Measurements from ENCODE around the gene KIF20A. TPM values are rescaled to one million over a fixed set of nuclear protein-coding genes. Genes with fewer than 3 reads are reported as not detected.

Gene KIF20A
- total RNA-seq (10 to 100 TPM in 1 of 2 donors, 1 to 10 TPM in 1; 1.6 to 12.1 TPM), polyA plus RNA-seq (ENCODE audit: insufficient read length in 6 of 6) (100 to 1,000 TPM in 1 of 6 donors, 10 to 100 TPM in 5; 33.7 to 106 (median 49.6) TPM)
- long read RNA-seq, donor 1, transcript KIF20A-201 (19 exons, 3,201 nt): major isoform, 6 of 142 reads
- long read RNA-seq, donor 1, partial matches to known transcripts: 127 of 142 reads
- long read RNA-seq, donor 1, other reads (novel, unspliced or antisense): 8 of 142 reads
- long read RNA-seq, donor 2, partial matches to known transcripts: 25 of 35 reads
- long read RNA-seq, donor 2, other reads (novel, unspliced or antisense): 6 of 35 reads
- long read RNA-seq, donor 3, transcript KIF20A-201 (19 exons, 3,201 nt): major isoform, 14 of 35 reads
- long read RNA-seq, donor 3, partial matches to known transcripts: 7 of 35 reads
- long read RNA-seq, donor 3, other reads (novel, unspliced or antisense): 14 of 35 reads
- long read RNA-seq, donor 4, partial matches to known transcripts: 1 of 4 reads
- long read RNA-seq, donor 4, other reads (novel, unspliced or antisense): 1 of 4 reads
- long read RNA-seq, donor 5, transcript KIF20A-201 (19 exons, 3,201 nt): major isoform, 5 of 106 reads
- long read RNA-seq, donor 5, partial matches to known transcripts: 87 of 106 reads
- long read RNA-seq, donor 5, other reads (novel, unspliced or antisense): 13 of 106 reads
- long read RNA-seq, donor 6, transcript KIF20A-201 (19 exons, 3,201 nt): major isoform, 13 of 124 reads
- long read RNA-seq, donor 6, partial matches to known transcripts: 110 of 124 reads
- long read RNA-seq, donor 6, other reads (novel, unspliced or antisense): 0 of 124 reads
- long read RNA-seq, donor 7, partial matches to known transcripts: 44 of 47 reads
- long read RNA-seq, donor 7, other reads (novel, unspliced or antisense): 0 of 47 reads
- long read RNA-seq, donor 8, transcript KIF20A-201 (19 exons, 3,201 nt): major isoform, 6 of 97 reads
- long read RNA-seq, donor 8, partial matches to known transcripts: 91 of 97 reads
- long read RNA-seq, donor 8, other reads (novel, unspliced or antisense): 0 of 97 reads
- long read RNA-seq, donor 9: 0 reads
- long read RNA-seq, donor 10: 0 reads
- long read RNA-seq, donor 11, partial matches to known transcripts: 72 of 74 reads
- long read RNA-seq, donor 11, other reads (novel, unspliced or antisense): 0 of 74 reads
- long read RNA-seq, donor 12, partial matches to known transcripts: 55 of 58 reads
- long read RNA-seq, donor 12, other reads (novel, unspliced or antisense): 0 of 58 reads

DNA sequence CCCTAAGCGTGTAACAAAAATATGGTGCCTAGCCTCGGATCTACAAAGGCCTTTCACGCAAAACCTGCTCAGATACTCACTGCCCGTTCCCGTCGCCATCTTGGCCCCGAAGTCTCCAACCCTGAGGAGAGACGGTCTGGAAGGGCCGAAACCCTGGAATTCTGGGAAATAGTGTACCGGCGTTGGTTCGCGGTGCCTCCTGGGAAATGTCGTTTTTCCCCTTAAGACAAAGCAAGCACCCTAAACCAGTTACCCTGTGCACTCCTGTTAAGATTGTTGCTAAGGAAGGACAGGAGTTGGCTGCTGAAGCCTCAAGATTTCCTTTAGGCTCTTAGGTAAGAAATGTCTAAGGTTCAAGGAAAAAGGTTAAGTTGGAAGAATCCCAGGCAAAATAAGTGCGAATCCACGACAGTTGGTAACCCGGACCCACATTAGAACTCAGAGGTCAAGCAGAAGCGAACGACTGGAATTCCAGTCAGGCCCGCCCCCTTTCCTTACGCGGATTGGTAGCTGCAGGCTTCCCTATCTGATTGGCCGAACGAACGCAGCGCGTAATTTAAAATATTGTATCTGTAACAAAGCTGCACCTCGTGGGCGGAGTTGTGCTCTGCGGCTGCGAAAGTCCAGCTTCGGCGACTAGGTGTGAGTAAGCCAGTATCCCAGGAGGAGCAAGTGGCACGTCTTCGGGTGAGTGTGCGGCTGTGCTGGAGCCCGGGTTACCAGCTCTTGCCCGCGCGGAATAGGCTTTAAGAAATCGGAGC lies at the start of gene KIF20A, which contains the start of gene BRD8:
TSS of gene KIF20A (plus strand) at position 597 of the 761 bp plus-strand sequence. CDS start 569 bp downstream, outside the sequence.
TSS of gene BRD8 (minus strand) at position 115 of the 761 bp plus-strand sequence. CDS start at position 99, 16 bp downstream.
- H3K27me3 ChIP-seq: no peaks in the 10 kb centered on the region
- H3K4me1 ChIP-seq: peaks cover 15 to 28% of the 10 kb centered on the region in 2 donors
- peak within 1 kb of the TSS; percentile 82 to 88 for H3K4me3 ChIP-seq
- peak; percentile 87 to 97 (median 96) for DNase-seq
- peaks cover 0 to 43% of the 10 kb centered on the region in 2 donors for H3K36me3 ChIP-seq
- H3K27ac ChIP-seq: peak within 1 kb of the TSS; percentile 87 to 90
- ATAC-seq: peak; percentile 96
- TF ChIP-seq, protein P1, sequence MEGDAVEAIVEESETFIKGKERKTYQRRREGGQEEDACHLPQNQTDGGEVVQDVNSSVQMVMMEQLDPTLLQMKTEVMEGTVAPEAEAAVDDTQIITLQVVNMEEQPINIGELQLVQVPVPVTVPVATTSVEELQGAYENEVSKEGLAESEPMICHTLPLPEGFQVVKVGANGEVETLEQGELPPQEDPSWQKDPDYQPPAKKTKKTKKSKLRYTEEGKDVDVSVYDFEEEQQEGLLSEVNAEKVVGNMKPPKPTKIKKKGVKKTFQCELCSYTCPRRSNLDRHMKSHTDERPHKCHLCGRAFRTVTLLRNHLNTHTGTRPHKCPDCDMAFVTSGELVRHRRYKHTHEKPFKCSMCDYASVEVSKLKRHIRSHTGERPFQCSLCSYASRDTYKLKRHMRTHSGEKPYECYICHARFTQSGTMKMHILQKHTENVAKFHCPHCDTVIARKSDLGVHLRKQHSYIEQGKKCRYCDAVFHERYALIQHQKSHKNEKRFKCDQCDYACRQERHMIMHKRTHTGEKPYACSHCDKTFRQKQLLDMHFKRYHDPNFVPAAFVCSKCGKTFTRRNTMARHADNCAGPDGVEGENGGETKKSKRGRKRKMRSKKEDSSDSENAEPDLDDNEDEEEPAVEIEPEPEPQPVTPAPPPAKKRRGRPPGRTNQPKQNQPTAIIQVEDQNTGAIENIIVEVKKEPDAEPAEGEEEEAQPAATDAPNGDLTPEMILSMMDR (IDR thresholded peaks at IDR 0.05): no peak
- H3K9me3 ChIP-seq: no peaks in the 10 kb centered on the region
- intact Hi-C loops (cut with DNase I): no loop called here

DNA sequence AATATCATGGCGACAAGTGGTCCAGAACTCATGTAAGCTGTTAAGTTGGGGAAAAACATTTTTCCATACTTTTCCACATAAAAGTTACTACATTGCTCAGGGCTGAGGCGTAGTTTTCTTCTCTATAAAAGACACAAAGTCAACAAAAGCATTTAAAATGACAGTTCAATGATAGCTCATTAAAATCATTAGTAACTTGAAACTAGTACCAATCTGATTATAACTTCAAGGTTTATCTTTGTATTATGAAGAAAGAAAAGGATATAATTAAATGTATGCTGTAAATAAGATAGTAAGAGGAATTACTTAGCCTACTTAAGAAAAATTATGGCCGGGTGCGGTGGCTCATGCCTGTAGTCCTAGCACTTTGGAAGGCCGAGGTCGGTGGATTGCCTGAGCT lies 49.6 kb upstream of the KIF20A start:
- H3K27ac ChIP-seq: no peak overlapping the region
- TF ChIP-seq, protein P1 (IDR thresholded peaks at IDR 0.05): no peak
- no peak overlapping the region for H3K4me3 ChIP-seq
- DNase-seq (no peak), ATAC-seq (no peak)
- H3K4me1 ChIP-seq: peaks cover 0 to 7% of the 10 kb centered on the region in 2 donors
- peaks cover 0 to 16% of the 10 kb centered on the region in 2 donors for H3K27me3 ChIP-seq
- no peaks in the 10 kb centered on the region for H3K36me3 ChIP-seq
- no peaks in the 10 kb centered on the region for H3K9me3 ChIP-seq
- intact Hi-C loops (cut with DNase I): no loop called here

DNA sequence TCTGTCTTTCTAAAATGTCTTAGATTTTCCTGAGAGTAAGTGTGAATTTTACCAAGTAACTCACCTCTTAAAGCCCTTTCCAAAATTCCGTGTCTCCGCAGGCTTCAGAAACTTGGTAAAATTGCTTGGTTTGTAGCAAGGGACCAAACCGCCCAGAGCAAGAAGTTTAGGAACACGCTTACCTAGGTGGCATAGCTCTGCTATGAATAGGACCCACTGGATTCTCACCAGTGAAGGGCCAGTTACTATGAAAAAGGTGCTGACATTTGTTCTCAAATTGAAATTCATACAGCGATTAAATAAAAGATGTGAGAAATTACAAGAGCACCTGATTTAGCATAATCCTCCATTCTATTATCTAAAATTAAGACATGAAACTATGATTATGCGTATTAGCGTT lies 46.4 kb upstream of the KIF20A start:
- DNase-seq (no peak), ATAC-seq (no peak)
- peaks cover 0 to 7% of the 10 kb centered on the region in 2 donors for H3K4me1 ChIP-seq
- TF ChIP-seq, protein P1 (IDR thresholded peaks at IDR 0.05): no peak
- H3K4me3 ChIP-seq: no peak overlapping the region
- H3K27me3 ChIP-seq: peaks cover 0 to 16% of the 10 kb centered on the region in 2 donors
- H3K9me3 ChIP-seq: no peaks in the 10 kb centered on the region
- no peaks in the 10 kb centered on the region for H3K36me3 ChIP-seq
- no peak overlapping the region for H3K27ac ChIP-seq
- intact Hi-C loops (cut with DNase I): loop anchor here in 1 of 2 donors (10.0 kb wide), 1 partner anchor 48 kb away; the partner anchor contains the start of gene WNT8A

DNA sequence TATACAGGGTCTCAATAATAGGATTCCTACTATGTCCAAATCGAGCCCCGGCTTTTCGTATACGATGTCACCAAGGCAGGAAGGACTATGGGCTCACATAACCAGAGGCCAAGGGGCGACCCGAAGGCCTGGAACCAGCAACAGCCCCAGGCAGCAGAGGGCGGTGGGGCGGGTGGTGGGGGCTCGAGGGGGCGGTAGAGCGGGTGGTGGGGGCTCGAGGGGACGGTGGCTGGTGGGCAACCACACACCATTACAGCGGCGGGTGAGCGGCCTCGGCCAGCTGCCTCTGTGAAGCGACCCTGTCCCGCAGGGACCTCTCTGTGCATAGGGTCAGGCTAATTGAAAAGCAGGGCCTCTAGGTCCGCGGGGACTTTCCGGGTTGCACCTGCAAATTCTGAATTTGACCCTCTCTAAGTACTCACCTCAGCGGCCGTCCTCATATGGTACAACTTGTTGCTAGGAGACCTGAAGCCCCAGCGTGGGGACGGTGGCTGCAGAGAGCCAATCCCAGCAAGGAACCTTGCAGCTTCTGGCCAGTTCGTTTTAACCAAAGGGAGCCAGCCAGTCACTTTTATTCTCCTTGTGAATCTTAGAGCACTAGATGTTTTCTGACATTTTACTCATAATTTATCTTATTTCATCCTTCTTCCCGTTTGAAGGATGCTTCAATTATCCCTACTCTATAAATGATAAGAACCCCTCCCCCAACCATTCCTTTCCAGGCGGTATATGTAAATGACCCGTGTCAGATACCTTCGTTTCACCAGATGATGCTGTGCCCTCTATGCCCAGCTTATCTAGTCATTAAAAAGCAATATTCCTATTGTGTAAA lies 39.7 kb upstream of the KIF20A start, which contains the start of gene NME5:
TSS of gene NME5 (minus strand) at position 480 of the 832 bp plus-strand sequence. CDS start 648 bp downstream, outside the sequence.
- intact Hi-C loops (cut with DNase I): loop anchor here in 1 of 2 donors (10.0 kb wide), 1 partner anchor 54 kb away; the partner anchor contains the start of gene WNT8A
- Histone ChIP-seq H3K4me1 (peaks cover 9 to 13% of the 10 kb centered on the region in 2 donors), H3K27me3 (peaks cover 0 to 27% of the 10 kb centered on the region in 2 donors), H3K9me3 (no peaks in the 10 kb centered on the region), H3K4me3 (peak within 1 kb of the TSS; percentile 49 to 59), H3K36me3 (no peaks in the 10 kb centered on the region), H3K27ac (no peak within 1 kb of the TSS)
- DNase-seq: peak; percentile 39 to 85 (median 76)
- TF ChIP-seq, protein P1 (IDR thresholded peaks at IDR 0.05): no peak
- peak; percentile 97 for ATAC-seq

Measured in left lung (tissue), 14 donors.